ACC112 (cell line): ENCODE data around the gene ZNF653.
"Not testable (repeated sequence)": the region's sequence is repeated elsewhere in the genome, so short reads cannot be mapped to it uniquely, and the experiment has no call there.

Experiments
- H2AFZ ChIP-seq: fragments of 200-600 bp; sonication (generic); one replicate; pipeline ENCODE4 v1.6.0; 2017; ENCODE audit warnings: antibody characterized with exemption, low read length; ENCODE audit not compliant: unreplicated experiment
- H3K27ac ChIP-seq: fragments of 200-600 bp; sonication (generic); 2 replicates; pipeline ENCODE4 v1.5.1; 2014; ENCODE audit warnings: low read depth, mild to moderate bottlenecking, antibody characterized with exemption, low read length, moderate library complexity
- H3K27me3 ChIP-seq: fragments of 200-600 bp; sonication (generic); 2 replicates; pipeline ENCODE4 v1.6.1; 2014; ENCODE audit warnings: mild to moderate bottlenecking, antibody characterized with exemption, low read length, moderate library complexity, mixed read lengths; ENCODE audit not compliant: insufficient read depth
- H3K36me3 ChIP-seq: fragments of 200-600 bp; sonication (generic); 2 replicates; pipeline ENCODE4 v1.6.1; 2016; ENCODE audit warnings: mild to moderate bottlenecking, antibody characterized with exemption, low read length, moderate library complexity, mixed read lengths; ENCODE audit not compliant: insufficient read depth
- H3K4me1 ChIP-seq: fragments of 200-600 bp; sonication (generic); one replicate; pipeline ENCODE4 v1.6.1; 2016; ENCODE audit warnings: low read length, mixed read lengths; ENCODE audit not compliant: insufficient read depth, unreplicated experiment, control insufficient read depth
- H3K4me3 ChIP-seq: fragments of 200-600 bp; sonication (generic); 2 replicates; pipeline ENCODE4 v1.5.1; 2014; ENCODE audit warnings: mild to moderate bottlenecking, low read depth, low read length
- H3K79me2 ChIP-seq: fragments of 200-600 bp; sonication (generic); one replicate; pipeline ENCODE4 v1.6.0; 2016; ENCODE audit warnings: low read length; ENCODE audit not compliant: control insufficient read depth, unreplicated experiment, insufficient read depth

ZNF653 gene

DNA sequence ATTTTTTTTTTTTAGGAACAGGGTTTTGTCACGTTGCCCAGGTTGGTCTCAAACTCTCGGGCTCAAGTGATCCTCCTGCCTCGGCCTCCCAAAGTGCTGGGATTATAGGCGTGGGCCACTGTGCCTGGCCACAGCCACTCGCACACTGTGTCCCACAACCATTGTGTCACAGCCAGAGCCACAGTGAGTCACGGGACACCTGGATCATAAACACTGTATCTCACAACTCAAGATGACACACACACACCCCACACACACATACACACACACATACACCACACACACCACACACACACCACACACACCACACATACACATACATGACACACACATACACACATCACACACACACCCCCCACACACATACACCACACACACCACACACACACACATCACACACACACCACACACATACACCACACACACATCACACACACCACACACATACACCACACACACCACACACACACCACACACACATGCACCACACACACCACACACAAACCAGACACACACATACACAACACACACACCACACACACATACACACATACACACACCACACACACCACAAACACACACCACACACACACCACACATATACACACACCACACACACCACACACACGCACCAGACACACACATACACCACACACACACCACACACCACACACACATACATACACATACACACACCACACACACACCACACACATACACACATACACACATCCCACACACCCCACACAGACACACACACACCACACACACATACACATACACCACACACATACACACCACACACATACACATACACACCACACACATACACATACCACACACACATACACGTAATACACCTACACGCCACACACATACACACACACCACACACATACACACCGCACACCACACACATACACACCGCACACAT is 41.0 kb downstream of the ZNF653 start:
- no peak overlapping the region for H3K27ac ChIP-seq
- H2AFZ ChIP-seq = no peak overlapping the region
- H3K27me3 ChIP-seq = no peaks in the 10 kb centered on the region
- no peaks in the 10 kb centered on the region for H3K79me2 ChIP-seq
- no peaks in the 10 kb centered on the region for H3K36me3 ChIP-seq
- no peak overlapping the region for H3K4me3 ChIP-seq
- no peaks in the 10 kb centered on the region for H3K4me1 ChIP-seq

DNA sequence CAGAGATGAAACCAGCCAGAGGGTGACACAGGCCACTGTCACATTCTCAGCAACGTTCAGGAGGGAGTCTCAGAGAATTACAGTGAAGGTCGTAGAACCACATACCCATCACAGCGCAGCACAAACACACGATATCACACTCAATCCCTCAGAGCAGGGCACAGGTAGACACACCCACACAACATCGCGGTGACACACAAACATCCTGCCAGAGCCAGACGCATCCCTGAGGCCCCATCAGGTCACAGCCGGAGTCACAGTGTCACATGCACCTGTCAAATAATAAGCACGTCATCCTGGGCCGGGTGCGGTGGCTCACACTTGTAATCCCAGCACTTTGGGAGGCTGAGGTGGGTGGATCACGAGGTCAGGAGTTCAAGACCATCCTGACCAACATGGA is 42.2 kb downstream of the ZNF653 start:
- Histone ChIP-seq H3K36me3 (no peaks in the 10 kb centered on the region), H2AFZ (no peak overlapping the region), H3K27ac (no peak overlapping the region)

GRCh38 chr19:11461453-11461852 is 44.2 kb downstream of the ZNF653 start:
- Histone ChIP-seq H3K27me3 (no peaks in the 10 kb centered on the region), H2AFZ (no peak overlapping the region), H3K4me3 (no peak overlapping the region), H3K79me2 (no peaks in the 10 kb centered on the region), H3K27ac (no peak overlapping the region), H3K36me3 (no peaks in the 10 kb centered on the region), H3K4me1 (no peaks in the 10 kb centered on the region)

More for the DNA sequence above, 42.2 kb downstream of the ZNF653 start:
- Histone ChIP-seq H3K79me2 (no peaks in the 10 kb centered on the region), H3K4me1 (no peaks in the 10 kb centered on the region), H3K27me3 (no peaks in the 10 kb centered on the region), H3K4me3 (no peak overlapping the region)

DNA sequence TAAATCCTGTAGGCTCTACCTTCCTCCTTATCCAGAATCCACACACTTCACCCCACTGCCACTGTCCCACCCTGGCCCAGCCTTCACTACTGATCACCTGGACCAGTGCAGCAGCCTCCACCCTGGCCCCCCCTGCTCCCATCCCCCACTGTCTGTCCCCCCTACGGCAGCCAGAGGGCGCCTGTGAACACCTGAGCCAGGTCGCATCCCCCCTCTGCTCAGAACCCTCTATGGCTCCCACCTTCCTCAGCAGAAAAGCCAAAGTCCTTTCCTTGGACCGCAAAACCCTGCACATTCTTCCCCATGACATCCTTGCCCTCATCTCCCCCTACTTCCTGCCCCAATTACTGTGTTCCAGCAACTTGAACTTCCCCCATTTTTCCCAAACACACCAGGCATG is 45.4 kb downstream of the ZNF653 start:
- no peaks in the 10 kb centered on the region for H3K4me1 ChIP-seq
- H3K4me3 ChIP-seq = no peak overlapping the region
- no peaks in the 10 kb centered on the region for H3K79me2 ChIP-seq
- no peaks in the 10 kb centered on the region for H3K36me3 ChIP-seq
- H3K27ac ChIP-seq = no peak overlapping the region
- H2AFZ ChIP-seq = no peak overlapping the region
- H3K27me3 ChIP-seq = no peaks in the 10 kb centered on the region

DNA sequence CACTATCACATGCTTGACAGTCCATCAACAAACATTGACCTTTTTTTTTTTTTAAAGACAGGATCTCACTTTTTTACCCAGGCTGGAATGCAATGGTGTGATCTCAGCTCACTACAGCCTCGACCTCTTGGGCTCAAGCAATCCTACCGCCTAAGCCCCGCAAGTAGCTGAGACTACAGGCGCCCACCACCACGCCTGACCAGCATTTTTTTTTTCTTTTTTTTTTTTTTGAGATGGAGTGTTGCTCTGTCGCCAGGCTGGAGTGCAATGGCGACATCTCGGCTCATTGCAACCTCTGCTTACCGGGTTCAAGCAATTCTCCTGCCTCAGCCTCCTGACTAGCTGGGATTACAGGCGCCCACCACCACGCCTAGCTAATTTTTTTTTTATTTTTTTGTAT is 46.7 kb downstream of the ZNF653 start:
- H3K4me1 ChIP-seq, H3K79me2 ChIP-seq, H3K27ac ChIP-seq, H3K27me3 ChIP-seq, H2AFZ ChIP-seq, H3K4me3 ChIP-seq, H3K36me3 ChIP-seq: not testable (repeated sequence)

GRCh38 chr19:11458236-11458900 is 47.3 kb downstream of the ZNF653 start:
- Histone ChIP-seq H3K27me3 (no peaks in the 10 kb centered on the region), H3K27ac (no peak overlapping the region), H3K36me3 (no peaks in the 10 kb centered on the region), H3K4me1 (no peaks in the 10 kb centered on the region), H3K79me2 (no peaks in the 10 kb centered on the region), H2AFZ (no peak overlapping the region), H3K4me3 (no peak overlapping the region)

GRCh38 chr19:11457831-11458230 is 47.8 kb downstream of the ZNF653 start:
- no peaks in the 10 kb centered on the region for H3K36me3 ChIP-seq
- H3K27me3 ChIP-seq = no peaks in the 10 kb centered on the region
- H3K79me2 ChIP-seq = no peaks in the 10 kb centered on the region
- no peak overlapping the region for H2AFZ ChIP-seq
- no peaks in the 10 kb centered on the region for H3K4me1 ChIP-seq
- H3K4me3 ChIP-seq = no peak overlapping the region
- H3K27ac ChIP-seq = no peak overlapping the region

DNA sequence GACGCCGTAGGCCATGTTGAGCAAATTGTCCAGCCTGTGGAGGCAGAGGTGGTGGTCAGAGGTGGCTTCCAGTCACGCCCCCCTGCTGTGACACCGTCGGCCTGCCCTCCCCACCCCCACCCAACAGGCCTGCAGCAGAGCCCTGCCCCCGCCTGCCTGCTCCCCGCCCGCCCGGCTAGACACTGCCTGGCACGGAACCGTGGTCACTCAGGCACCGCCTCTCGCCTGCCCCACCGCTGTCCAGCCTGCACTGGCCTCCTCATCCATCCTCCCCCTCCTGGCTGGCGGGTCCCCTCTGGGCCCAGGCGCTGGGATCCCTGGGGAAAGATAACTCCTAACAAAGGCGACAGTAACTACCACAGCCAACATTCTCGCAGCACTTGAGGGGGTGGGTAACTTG is 48.5 kb downstream of the ZNF653 start:
- H3K79me2 ChIP-seq = no peaks in the 10 kb centered on the region
- no peak overlapping the region for H3K27ac ChIP-seq
- no peak overlapping the region for H2AFZ ChIP-seq
- no peaks in the 10 kb centered on the region for H3K4me1 ChIP-seq
- H3K36me3 ChIP-seq = no peaks in the 10 kb centered on the region
- H3K4me3 ChIP-seq = no peak overlapping the region
- no peaks in the 10 kb centered on the region for H3K27me3 ChIP-seq

DNA sequence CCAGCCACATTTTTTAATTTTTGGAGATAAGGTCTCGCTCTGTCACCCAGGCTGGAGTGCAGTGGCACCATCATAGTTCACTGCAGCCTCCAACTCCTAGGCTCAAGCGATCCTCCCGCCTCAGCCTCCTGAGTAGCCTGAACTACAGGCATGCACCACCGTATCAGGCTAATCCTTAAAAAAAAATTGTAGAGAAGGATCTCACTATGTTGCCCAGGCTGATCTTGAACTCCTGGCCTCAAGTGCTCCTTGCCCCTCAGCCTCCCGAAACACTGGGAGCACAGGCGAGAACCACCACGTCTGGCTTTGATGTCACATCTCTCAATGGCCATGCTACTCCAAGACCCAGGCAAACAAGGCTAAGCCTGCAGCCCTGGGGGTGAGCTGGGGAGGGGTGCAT is 49.0 kb downstream of the ZNF653 start:
- Histone ChIP-seq H3K27ac (no peak overlapping the region), H3K36me3 (no peaks in the 10 kb centered on the region), H3K4me1 (no peaks in the 10 kb centered on the region), H3K4me3 (no peak overlapping the region), H3K79me2 (no peaks in the 10 kb centered on the region), H3K27me3 (no peaks in the 10 kb centered on the region), H2AFZ (no peak overlapping the region)

DNA sequence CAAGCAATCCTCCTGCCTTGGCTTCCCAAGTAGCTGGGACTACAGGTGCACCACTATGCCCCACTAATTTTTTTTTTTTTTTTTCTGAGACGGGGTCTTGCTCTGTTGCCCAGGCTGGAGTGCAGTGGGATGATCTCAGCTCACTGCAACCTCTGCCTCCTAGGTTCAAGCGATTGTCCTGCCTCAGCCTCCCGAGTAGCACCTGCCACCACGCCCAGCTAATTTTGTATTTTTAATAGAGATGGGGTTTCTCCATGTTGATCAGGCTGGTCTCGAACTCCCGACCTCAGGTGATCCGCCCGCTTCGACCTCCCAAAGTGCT is 50.4 kb downstream of the ZNF653 start:
- H3K4me1 ChIP-seq, H3K36me3 ChIP-seq: not testable (repeated sequence)

More for the DNA sequence above, 50.4 kb downstream of the ZNF653 start:
- not testable (repeated sequence) for H3K27me3 ChIP-seq, H3K79me2 ChIP-seq, H3K27ac ChIP-seq, H2AFZ ChIP-seq, H3K4me3 ChIP-seq
